Glutamatergic neuron (in vitro differentiated cells): ENCODE data around the gene AQP10. TPM values are rescaled to one million over a fixed set of nuclear protein-coding genes. Genes with fewer than 3 reads are reported as not detected.
A peak's percentile ranks its signal among the peaks of the same experiment; 100 is the strongest.
"Not testable (repeated sequence)": the region's sequence is repeated elsewhere in the genome, so short reads cannot be mapped to it uniquely, and the experiment has no call there.

Experiments
- DNase-seq: peaks from one replicate; pipeline ENCODE4 v3.0.0; 2022
- H3K27ac Mint-ChIP-seq: one replicate; pipeline ENCODE4 v1.8.0; 2020; ENCODE audit warnings: mild to moderate bottlenecking, mixed read lengths, inconsistent platforms; ENCODE audit not compliant: unreplicated experiment
- H3K27me3 Mint-ChIP-seq: one replicate; pipeline ENCODE4 v1.8.0; 2020; ENCODE audit warnings: mild to moderate bottlenecking, moderate library complexity, mixed read lengths, inconsistent platforms; ENCODE audit not compliant: unreplicated experiment
- H3K36me3 Mint-ChIP-seq: one replicate; pipeline ENCODE4 v1.8.0; 2020; ENCODE audit warnings: mild to moderate bottlenecking, mixed read lengths, inconsistent platforms; ENCODE audit not compliant: unreplicated experiment
- H3K4me1 Mint-ChIP-seq: one replicate; pipeline ENCODE4 v1.8.0; 2020; ENCODE audit warnings: mild to moderate bottlenecking, low read depth, mixed read lengths, inconsistent platforms; ENCODE audit not compliant: unreplicated experiment
- H3K4me3 Mint-ChIP-seq: one replicate; pipeline ENCODE4 v1.8.0; 2020; ENCODE audit warnings: mild to moderate bottlenecking, mixed read lengths, inconsistent platforms; ENCODE audit not compliant: unreplicated experiment
- H3K9me3 Mint-ChIP-seq: one replicate; pipeline ENCODE4 v1.8.0; 2020; ENCODE audit warnings: mild to moderate bottlenecking, moderate library complexity, mixed read lengths, inconsistent platforms; ENCODE audit not compliant: unreplicated experiment
- total RNA-seq: library from RNA; stranded (reverse); fragmentation: NEBNext Ultra II Directional; extraction: Animal tissue kit (Norgen Biotek cat#: 25700); gene quantifications from one replicate; pipeline ENCODE4 v1.2.1, GENCODE V29; 2021; ENCODE audit not compliant: unreplicated experiment
- TF ChIP-seq, protein P1 (sequence below): fragments of 200-600 bp; sonication (generic); IDR thresholded peaks from one replicate; pipeline ENCODE4 v1.5.0; 2021; ENCODE audit not compliant: partially characterized antibody, unreplicated experiment

The AQP10 gene
- total RNA-seq, 1 donor from 2014 or later = not detected

DNA sequence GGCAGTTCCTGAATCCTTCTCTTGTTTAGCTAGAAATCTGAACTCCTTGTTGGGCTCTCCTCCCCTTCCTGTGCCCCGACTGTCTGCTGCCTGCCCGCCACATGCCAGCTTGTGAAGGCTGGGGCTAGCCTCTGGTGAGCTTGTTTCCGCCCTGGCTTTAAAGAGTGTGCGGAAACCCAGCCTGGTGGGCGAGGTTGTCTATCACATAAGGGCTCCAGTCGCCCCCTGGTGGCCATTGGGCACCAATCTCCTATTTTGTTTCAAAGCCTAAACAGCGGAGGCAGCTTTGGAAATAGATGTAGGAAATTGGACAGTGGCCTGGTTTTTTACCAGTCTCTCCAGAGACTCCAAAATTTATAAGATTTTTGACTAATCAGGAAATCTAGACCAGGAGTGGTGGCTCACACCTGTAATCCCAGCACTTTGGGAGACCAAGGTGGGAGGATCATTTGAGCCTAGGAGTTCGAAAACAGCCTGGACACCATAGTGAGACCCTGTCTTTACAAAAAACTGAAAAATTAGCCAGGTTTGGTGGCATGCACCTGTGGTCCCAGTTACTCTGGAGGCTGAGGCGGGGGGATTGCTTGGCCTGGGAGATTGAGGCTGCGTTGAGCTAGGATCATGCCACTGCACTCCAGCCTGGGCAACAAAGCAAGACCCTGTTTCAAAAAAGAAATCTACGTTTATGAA lies 14.3 kb downstream of the AQP10 start:
- peaks cover 9% of the 10 kb centered on the region for H3K36me3 Mint-ChIP-seq
- peak; percentile 91 for DNase-seq
- no peak overlapping the region for H3K27ac Mint-ChIP-seq
- H3K9me3 Mint-ChIP-seq = no peaks in the 10 kb centered on the region
- TF ChIP-seq, protein P1, sequence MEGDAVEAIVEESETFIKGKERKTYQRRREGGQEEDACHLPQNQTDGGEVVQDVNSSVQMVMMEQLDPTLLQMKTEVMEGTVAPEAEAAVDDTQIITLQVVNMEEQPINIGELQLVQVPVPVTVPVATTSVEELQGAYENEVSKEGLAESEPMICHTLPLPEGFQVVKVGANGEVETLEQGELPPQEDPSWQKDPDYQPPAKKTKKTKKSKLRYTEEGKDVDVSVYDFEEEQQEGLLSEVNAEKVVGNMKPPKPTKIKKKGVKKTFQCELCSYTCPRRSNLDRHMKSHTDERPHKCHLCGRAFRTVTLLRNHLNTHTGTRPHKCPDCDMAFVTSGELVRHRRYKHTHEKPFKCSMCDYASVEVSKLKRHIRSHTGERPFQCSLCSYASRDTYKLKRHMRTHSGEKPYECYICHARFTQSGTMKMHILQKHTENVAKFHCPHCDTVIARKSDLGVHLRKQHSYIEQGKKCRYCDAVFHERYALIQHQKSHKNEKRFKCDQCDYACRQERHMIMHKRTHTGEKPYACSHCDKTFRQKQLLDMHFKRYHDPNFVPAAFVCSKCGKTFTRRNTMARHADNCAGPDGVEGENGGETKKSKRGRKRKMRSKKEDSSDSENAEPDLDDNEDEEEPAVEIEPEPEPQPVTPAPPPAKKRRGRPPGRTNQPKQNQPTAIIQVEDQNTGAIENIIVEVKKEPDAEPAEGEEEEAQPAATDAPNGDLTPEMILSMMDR = peak; percentile 96
- H3K4me1 Mint-ChIP-seq = peaks cover 5% of the 10 kb centered on the region
- H3K4me3 Mint-ChIP-seq = no peak overlapping the region
- H3K27me3 Mint-ChIP-seq = peaks cover 4% of the 10 kb centered on the region

DNA sequence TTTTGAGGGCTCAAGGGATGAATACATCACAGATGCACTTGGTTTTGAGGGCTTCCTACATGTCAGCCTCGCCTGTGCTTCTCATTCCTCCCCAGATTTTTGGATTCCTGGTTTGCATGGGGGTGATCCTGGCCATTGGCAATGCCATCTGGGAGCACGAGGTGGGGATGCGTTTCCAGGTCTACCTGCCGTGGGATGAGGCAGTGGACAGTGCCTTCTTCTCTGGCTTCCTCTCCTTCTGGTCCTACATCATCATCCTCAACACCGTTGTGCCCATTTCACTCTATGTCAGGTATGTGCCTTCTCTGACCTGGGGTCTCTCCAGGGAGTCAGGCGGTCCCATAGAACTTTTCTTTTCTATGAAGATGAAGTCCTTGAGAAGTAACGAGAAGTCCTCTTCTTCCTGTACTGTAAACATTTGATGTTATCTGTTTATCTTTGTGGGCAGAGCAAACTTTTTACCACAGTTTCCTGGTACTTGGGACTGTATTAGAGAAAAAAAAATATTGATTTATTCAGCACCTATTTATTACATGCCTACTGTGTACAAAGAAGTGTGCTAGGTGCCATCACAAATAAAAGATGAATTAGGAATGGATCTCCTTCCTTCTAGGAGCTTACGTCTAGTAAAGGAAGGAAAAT lies 16.5 kb downstream of the AQP10 start:
- no peak overlapping the region for H3K27ac Mint-ChIP-seq
- H3K4me3 Mint-ChIP-seq = no peak overlapping the region
- no peaks in the 10 kb centered on the region for H3K9me3 Mint-ChIP-seq
- H3K36me3 Mint-ChIP-seq = peaks cover 6% of the 10 kb centered on the region
- TF ChIP-seq, protein P1 = no peak
- DNase-seq = no peak
- H3K27me3 Mint-ChIP-seq = peaks cover 3% of the 10 kb centered on the region
- no peaks in the 10 kb centered on the region for H3K4me1 Mint-ChIP-seq

DNA sequence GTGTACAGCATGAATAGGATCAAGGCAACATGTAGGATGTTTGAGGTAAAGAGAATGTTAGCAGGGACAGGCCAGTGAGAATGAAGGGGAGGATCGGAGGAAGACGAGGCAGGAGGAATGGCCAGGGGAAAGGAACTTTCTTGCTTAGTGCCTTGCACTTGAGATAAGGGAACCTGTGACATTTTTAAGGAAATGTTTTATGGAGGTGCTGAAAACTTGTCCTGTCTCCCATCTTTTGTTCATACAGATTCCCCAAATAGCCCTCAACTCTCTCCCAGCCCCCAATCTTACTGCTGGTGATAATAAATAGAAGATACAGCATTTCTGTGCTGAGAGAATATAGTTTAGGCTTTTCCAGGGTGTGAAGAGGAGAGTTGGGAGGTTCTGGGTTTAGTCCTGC lies 18.0 kb downstream of the AQP10 start:
- DNase-seq = no peak
- no peak overlapping the region for H3K4me3 Mint-ChIP-seq
- peaks cover 6% of the 10 kb centered on the region for H3K36me3 Mint-ChIP-seq
- no peaks in the 10 kb centered on the region for H3K4me1 Mint-ChIP-seq
- H3K27me3 Mint-ChIP-seq = peaks cover 3% of the 10 kb centered on the region
- H3K9me3 Mint-ChIP-seq = no peaks in the 10 kb centered on the region
- TF ChIP-seq, protein P1 = no peak
- no peak overlapping the region for H3K27ac Mint-ChIP-seq

DNA sequence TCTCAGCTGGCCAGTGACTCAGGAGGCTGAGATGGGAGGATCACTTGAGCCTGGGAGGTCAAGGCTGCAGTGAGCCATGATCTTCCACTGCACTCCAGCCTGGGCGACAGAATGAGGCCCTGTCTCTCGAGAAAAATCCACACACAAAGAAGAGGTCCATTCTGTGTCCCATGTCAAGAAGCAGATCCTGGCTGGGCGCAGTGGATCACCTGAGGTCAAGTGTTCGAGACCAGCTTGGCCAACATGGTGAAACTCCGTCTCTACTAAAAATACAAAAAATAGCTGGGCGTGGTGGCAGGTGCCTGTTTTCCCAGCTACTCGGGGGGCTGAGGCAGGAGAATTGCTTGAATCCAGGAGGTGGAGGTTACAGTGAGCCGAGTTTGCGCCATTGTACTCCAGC lies 20.5 kb downstream of the AQP10 start:
- not testable (repeated sequence) for H3K4me3 Mint-ChIP-seq, DNase-seq, H3K27ac Mint-ChIP-seq, H3K36me3 Mint-ChIP-seq, H3K27me3 Mint-ChIP-seq, H3K4me1 Mint-ChIP-seq, H3K9me3 Mint-ChIP-seq

DNA sequence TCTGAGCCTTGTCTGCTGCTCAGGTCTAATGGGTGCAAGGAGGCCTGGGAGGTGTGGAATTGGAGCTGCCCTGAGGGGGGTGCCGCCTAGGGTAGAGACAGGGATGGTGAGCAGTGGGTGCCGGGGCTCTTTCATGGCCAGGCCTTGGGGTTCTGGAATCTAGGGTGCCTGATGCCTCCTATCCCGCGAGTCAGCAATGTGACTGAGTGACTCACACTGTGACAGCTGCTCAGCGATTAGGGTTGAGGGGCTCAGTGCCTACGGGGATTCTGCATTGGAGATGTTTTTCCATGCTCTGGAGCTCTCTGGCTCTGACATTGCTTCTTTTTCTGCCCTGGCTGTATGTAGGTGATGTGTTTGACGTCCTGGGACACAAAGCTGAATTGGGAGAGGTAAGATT lies 21.2 kb downstream of the AQP10 start:
- Mint-ChIP-seq H3K4me1 (no peaks in the 10 kb centered on the region), H3K4me3 (no peak overlapping the region), H3K36me3 (peaks cover 6% of the 10 kb centered on the region), H3K9me3 (no peaks in the 10 kb centered on the region), H3K27ac (no peak overlapping the region), H3K27me3 (peaks cover 4% of the 10 kb centered on the region)
- TF ChIP-seq, protein P1 = no peak
- no peak for DNase-seq
